ENCODE measurements around the gene TOM1. TPM values are rescaled to one million over a fixed set of nuclear protein-coding genes. Genes with fewer than 3 reads are reported as not detected.

Gene TOM1
- total RNA-seq, 6 experiments from 2014 or later, result 34.2 to 47.2 (median 44.6) TPM

DNA sequence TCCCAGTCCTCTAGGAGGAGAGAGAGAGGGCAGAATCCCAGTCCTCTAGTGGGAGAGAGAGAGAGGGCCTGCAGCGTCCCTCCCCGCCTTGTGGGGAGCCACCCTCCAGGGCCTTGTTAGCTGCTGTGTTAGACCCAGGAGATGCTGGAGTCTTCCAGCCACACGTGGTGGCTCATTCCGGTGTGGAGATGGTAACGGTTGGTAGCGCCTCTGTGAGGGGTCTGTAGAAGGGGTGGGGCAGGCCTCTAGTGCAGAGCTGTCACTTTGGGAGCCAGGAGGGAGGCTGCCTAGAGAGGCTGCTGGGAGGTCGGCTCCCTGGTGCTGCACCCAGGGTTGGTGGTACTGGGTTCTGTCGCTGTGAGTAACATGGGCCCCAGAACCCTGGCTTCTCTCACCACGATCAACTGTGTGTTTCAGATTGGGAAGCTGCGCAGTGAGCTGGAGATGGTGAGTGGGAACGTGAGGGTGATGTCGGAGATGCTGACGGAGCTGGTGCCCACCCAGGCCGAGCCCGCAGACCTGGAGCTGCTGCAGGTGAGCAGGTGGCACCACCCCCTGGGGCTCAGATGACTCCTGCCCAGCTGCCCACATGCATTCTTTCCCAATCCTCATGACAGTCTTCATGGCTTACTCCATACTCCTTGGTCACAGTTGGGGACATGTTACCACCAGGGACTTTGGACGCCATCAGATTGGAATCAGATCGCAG, 27.3 kb downstream of the TOM1 start:
- Mint-ChIP-seq H3K27me3 (ENCODE audit: insufficient read depth) (peaks cover 1% of the 10 kb centered on the region; the same call in 1 of the 2 replicates), H3K9me3 (no peaks in the 10 kb centered on the region), H3K4me3 (no peak overlapping the region), H3K27ac (no peak overlapping the region), H3K36me3 (ENCODE audit: low read depth) (peaks cover 29% of the 10 kb centered on the region), H3K4me1 (ENCODE audit: low read depth) (peaks cover 8% of the 10 kb centered on the region)
- no peak for DNase-seq
- TF ChIP-seq, protein P1, sequence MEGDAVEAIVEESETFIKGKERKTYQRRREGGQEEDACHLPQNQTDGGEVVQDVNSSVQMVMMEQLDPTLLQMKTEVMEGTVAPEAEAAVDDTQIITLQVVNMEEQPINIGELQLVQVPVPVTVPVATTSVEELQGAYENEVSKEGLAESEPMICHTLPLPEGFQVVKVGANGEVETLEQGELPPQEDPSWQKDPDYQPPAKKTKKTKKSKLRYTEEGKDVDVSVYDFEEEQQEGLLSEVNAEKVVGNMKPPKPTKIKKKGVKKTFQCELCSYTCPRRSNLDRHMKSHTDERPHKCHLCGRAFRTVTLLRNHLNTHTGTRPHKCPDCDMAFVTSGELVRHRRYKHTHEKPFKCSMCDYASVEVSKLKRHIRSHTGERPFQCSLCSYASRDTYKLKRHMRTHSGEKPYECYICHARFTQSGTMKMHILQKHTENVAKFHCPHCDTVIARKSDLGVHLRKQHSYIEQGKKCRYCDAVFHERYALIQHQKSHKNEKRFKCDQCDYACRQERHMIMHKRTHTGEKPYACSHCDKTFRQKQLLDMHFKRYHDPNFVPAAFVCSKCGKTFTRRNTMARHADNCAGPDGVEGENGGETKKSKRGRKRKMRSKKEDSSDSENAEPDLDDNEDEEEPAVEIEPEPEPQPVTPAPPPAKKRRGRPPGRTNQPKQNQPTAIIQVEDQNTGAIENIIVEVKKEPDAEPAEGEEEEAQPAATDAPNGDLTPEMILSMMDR (IDR thresholded peaks at IDR 0.05), result no peak

DNA sequence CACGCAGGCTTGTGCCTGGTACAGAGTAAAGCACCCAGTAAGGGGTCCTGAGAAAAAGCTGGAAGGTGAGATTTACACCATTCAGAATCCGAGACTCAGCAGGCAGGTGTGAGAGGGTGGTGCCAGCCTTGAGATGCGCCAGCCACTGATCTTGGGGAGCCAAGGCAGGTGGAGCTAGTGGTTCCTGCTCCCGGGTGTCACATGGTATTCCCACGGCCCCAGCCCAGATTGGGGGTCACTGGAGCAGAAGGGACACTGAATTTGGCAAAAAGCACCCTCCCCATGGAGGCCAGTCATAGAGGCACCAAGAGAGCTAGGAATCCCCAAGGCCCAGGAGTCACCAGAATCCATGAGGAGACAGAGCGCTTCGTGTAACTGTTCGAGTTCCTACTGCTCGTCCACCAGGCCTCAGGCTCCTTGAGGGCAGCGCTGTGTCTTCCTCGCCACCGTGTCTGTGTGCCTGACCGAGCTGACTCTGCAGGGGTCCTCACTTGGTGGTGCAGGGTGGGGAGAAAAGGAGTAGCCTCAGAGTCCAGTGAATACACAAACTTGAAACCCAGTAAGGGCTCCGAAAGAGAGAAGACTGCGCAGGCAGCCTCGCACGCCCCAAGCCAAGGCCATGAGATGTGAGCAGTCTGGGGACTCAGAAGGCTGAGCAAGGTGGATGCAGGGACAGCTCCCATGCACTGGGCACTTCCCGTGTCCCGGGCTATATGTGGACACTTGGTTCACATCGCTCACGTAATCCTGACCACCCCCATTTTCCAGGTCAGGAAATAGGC, 28.2 kb downstream of the TOM1 start:
- Mint-ChIP-seq H3K27me3 (ENCODE audit: insufficient read depth) (peaks cover under 1% of the 10 kb centered on the region; the same call in 1 of the 2 replicates), H3K4me1 (ENCODE audit: low read depth) (peaks cover 8% of the 10 kb centered on the region), H3K36me3 (ENCODE audit: low read depth) (peaks cover 29% of the 10 kb centered on the region), H3K4me3 (no peak overlapping the region), H3K27ac (no peak overlapping the region), H3K9me3 (no peaks in the 10 kb centered on the region)
- TF ChIP-seq, protein P1 (IDR thresholded peaks at IDR 0.05), result no peak
- DNase-seq, result no peak

DNA sequence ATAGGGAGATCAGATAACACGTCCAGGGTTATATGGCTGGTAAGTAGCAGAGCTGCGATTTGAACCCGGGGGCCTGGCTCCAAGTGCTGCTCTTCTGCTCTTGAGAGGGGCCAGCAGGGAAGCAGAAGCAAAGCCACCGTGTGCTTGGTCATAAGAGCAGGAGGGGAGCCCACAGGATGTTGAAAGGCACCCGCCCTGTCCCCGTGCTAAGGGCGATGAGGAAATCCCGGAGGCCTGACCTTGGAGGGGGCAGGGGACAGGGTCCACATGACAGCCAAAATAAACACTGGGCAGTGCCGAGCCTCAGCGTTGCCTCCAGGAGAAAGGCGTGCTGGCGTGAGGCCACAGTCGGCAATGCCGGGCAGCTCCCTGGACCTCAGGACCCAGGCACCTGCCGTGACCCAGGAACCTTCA, 28.8 kb downstream of the TOM1 start:
- DNase-seq, result no peak
- Mint-ChIP-seq H3K9me3 (no peaks in the 10 kb centered on the region), H3K4me1 (ENCODE audit: low read depth) (peaks cover 8% of the 10 kb centered on the region), H3K4me3 (no peak overlapping the region), H3K27ac (no peak overlapping the region), H3K36me3 (ENCODE audit: low read depth) (peaks cover 29% of the 10 kb centered on the region), H3K27me3 (ENCODE audit: insufficient read depth) (peaks cover 3% of the 10 kb centered on the region; the same call in 1 of the 2 replicates)
- TF ChIP-seq, protein P1 (IDR thresholded peaks at IDR 0.05), result no peak

DNA sequence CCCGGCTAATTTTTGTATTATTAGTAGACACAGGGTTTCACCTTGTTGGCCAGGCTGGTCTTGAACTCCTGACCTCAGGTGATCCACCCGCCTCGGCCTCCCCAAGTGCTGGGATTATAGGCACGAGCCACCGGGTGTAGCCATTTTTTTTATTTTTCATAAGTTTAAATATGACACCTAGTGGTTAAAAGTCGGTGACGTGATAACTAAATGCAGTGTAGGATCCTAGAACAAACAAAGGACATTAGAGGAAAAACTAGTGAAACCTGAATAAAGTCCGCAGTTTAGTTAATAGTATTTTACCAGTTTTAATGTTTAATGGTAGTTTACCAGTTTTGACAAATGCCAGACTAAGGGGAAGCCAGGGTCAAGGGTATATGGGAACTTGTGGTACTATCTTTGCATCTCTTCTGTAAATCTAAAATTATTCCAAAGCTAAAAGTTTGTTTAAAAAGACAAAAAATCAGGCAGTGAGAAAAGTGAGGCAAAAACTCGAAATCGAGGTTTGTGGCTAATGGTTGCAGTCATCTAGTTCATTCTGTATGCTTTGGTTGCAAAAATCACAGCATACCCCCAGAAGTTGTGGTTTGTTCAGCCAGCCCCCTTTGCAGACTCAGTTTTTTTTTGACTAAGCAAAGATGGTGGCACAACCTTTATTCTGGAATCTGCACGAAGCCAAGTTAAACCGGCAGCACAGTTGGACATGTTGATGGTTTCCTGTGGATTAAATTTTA, 29.6 kb downstream of the TOM1 start:
- Mint-ChIP-seq H3K4me3 (no peak overlapping the region), H3K9me3 (no peaks in the 10 kb centered on the region), H3K36me3 (ENCODE audit: low read depth) (peaks cover 29% of the 10 kb centered on the region), H3K27me3 (ENCODE audit: insufficient read depth) (peaks cover 3% of the 10 kb centered on the region; the same call in 1 of the 2 replicates), H3K4me1 (ENCODE audit: low read depth) (peaks cover 8% of the 10 kb centered on the region), H3K27ac (no peak overlapping the region; the same call in 1 of the 2 replicates)
- TF ChIP-seq, protein P1 (IDR thresholded peaks at IDR 0.05), result peak; percentile 53
- no peak for DNase-seq

DNA sequence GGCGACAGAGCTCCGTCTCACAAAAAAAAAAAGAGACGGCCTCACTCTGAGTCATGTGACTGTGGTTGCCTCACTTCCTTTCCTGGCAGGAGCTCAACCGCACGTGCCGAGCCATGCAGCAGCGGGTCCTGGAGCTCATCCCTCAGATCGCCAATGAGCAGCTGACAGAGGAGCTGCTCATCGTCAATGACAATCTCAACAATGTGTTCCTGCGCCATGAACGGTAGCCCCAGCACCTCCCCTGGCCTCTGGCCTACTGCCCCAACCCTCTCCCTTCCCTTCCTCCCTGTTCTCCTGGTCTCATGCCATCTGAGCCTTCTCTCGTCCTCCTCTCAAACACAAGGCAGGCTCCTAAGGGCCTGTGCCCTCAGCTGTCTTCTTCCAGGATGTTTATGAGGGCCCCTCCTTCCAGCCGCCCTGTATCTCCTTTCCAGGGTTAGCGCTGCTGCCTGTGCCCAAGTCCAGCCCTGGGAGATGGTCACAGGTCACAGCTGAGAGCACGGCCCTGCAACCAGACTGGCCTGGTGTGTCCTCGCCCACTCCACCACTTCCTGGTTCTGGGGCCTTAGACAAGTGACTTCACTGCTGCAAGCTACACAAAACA, 30.7 kb downstream of the TOM1 start:
- no peaks in the 10 kb centered on the region for H3K9me3 Mint-ChIP-seq

More for the DNA sequence above, 30.7 kb downstream of the TOM1 start:
- TF ChIP-seq, protein P1 (IDR thresholded peaks at IDR 0.05), result no peak
- Mint-ChIP-seq H3K4me1 (ENCODE audit: low read depth) (peaks cover 8% of the 10 kb centered on the region), H3K4me3 (peak overlapping the region; percentile 45; the same call in 1 of the 2 replicates), H3K27ac (peak overlapping the region; percentile 95), H3K36me3 (ENCODE audit: low read depth) (peaks cover 24% of the 10 kb centered on the region), H3K27me3 (ENCODE audit: insufficient read depth) (peaks cover 3% of the 10 kb centered on the region; the same call in 1 of the 2 replicates)
- DNase-seq, result peak; percentile 28

Measured in HFFc6 (cell line).